Measurements from ENCODE around the gene CRIM1.

DNA sequence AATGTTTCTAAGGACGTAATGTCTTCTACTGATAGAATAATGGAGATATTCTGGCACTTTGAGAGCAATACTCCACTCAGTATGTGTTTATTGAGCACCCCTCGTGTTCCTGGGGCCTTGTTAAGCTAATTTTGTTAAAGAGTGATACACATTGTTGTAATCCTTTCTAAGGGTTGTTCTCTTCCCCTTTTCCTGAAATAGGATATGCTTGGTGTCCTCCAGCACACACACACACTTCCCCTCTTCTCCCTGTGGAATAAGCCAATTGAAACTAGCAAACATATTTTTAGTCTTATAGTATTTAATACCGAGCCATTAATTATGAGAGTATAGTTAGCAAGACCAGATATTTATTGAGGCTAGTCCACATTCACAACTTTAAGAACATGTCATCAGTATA, 114.1 kb downstream of the CRIM1 start:
- no peak for TF ChIP-seq CTCF (IDR thresholded peaks at IDR 0.05)
- no peak for TF ChIP-seq POLR2A (IDR thresholded peaks at IDR 0.05)
- TF ChIP-seq EP300 (IDR thresholded peaks at IDR 0.05) = no peak

All from tibial nerve (tissue), 4 donors.